GM23338 (cell line): ENCODE results near the gene HOXC12.

Experiments
- CREB1 ChIP-seq: fragments of 250-450 bp; sonication (Bioruptor Pico); IDR thresholded peaks from 2 replicates; pipeline ENCODE4 v1.5.0; 2020; ENCODE audit warnings: low read depth, mild to moderate bottlenecking, moderate library complexity
- EZH2 ChIP-seq: fragments of 200-600 bp; sonication (generic); IDR thresholded peaks from one replicate; pipeline ENCODE4 v1.8.0; 2017; ENCODE audit warnings: antibody characterized with exemption, mild to moderate bottlenecking, low read depth; ENCODE audit not compliant: unreplicated experiment
- JUNB ChIP-seq: IDR thresholded peaks from one replicate; pipeline ENCODE4 v1.6.1; 2016; ENCODE audit warnings: antibody characterized with exemption; ENCODE audit not compliant: unreplicated experiment
- NANOG ChIP-seq: IDR thresholded peaks from 2 replicates; pipeline ENCODE4 v1.6.1; 2016; ENCODE audit warnings: antibody characterized with exemption, borderline replicate concordance
- POLR2AphosphoS5 ChIP-seq: IDR thresholded peaks from 2 replicates; pipeline ENCODE4 v1.6.1; 2016; ENCODE audit warnings: antibody characterized with exemption, low read depth
- TF ChIP-seq, protein P1 (sequence below), 2 experiments: fragments of 200-600 bp in 1 of 2; sonication (generic) in 1 of 2; conservative IDR thresholded peaks; 2 replicates each; pipeline versions ENCODE4 v1.5.1 to v1.6.1; 2016 to 2017; ENCODE audit warnings: antibody characterized with exemption in 2 of 2, low read depth in 2 of 2, mild to moderate bottlenecking in 2 of 2, moderate library complexity in 1 of 2

DNA sequence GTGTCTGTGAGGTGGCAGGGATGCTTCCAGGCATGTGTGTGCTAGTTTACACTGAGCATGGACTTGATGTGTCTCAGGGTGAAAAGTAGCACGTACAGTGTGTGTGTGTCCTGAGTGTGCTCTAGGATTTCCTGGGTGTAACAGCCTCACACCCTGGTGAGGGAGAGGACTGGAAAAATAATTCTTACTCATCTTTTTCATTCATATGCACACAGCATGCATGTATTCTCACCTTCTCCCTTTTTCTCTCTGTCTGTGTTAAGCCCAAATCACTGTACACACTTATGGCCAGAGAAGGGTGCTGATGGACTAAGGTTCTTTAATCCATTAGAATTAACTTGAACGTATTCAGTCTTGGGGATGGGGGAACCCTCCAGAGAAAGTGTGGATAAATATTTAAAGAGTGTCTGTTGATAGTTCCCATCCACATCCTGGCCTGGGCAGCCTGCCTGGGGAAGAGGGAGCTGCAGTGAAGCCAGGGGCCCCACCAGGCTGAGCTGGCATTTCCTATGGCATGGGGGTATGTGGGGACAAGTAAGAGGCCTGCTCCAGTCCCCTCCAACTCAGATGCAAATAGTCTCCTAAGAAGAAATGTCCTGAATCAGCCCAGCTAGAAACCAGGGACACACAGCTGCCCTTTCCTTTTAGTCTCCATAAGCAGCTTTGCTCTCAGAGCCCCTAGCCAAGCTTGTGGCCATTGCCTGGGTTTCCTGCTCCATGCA lies 53.0 kb downstream of the HOXC12 start:
- TF ChIP-seq, protein P1, sequence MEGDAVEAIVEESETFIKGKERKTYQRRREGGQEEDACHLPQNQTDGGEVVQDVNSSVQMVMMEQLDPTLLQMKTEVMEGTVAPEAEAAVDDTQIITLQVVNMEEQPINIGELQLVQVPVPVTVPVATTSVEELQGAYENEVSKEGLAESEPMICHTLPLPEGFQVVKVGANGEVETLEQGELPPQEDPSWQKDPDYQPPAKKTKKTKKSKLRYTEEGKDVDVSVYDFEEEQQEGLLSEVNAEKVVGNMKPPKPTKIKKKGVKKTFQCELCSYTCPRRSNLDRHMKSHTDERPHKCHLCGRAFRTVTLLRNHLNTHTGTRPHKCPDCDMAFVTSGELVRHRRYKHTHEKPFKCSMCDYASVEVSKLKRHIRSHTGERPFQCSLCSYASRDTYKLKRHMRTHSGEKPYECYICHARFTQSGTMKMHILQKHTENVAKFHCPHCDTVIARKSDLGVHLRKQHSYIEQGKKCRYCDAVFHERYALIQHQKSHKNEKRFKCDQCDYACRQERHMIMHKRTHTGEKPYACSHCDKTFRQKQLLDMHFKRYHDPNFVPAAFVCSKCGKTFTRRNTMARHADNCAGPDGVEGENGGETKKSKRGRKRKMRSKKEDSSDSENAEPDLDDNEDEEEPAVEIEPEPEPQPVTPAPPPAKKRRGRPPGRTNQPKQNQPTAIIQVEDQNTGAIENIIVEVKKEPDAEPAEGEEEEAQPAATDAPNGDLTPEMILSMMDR (conservative IDR thresholded peaks at IDR 0.05; ENCODE audit: low read depth in 2 of 2) = no peak
- TF ChIP-seq POLR2AphosphoS5 (no peak), EZH2 (peak; percentile 25), CREB1 (CRISPR knock-in tag) (no peak), JUNB (no peak), NANOG (no peak)
